Nephron progenitor cell (in vitro differentiated cells): ENCODE data around the gene MDGA2.
"Not testable (repeated sequence)": the region's sequence is repeated elsewhere in the genome, so short reads cannot be mapped to it uniquely, and the experiment has no call there.

Experiments
- DNase-seq: peaks from one replicate; pipeline ENCODE4 v3.0.0; 2021
- H3K27ac Mint-ChIP-seq: 2 replicates; pipeline ENCODE4 v1.8.0; 2021; ENCODE audit warnings: mild to moderate bottlenecking, moderate library complexity, mixed read lengths
- H3K27me3 Mint-ChIP-seq: 2 replicates; pipeline ENCODE4 v1.8.0; 2021; ENCODE audit warnings: mild to moderate bottlenecking, low read depth, mixed read lengths; ENCODE audit not compliant: poor library complexity
- H3K36me3 Mint-ChIP-seq: 2 replicates; pipeline ENCODE4 v1.8.0; 2021; ENCODE audit warnings: low read depth, mixed read lengths
- H3K4me1 Mint-ChIP-seq: 2 replicates; pipeline ENCODE4 v1.8.0; 2021; ENCODE audit warnings: mixed read lengths
- H3K4me3 Mint-ChIP-seq: 2 replicates; pipeline ENCODE4 v1.8.0; 2021; ENCODE audit warnings: mild to moderate bottlenecking, moderate library complexity, mixed read lengths
- H3K9me3 Mint-ChIP-seq: 2 replicates; pipeline ENCODE4 v1.8.0; 2021; ENCODE audit warnings: mild to moderate bottlenecking, moderate library complexity, mixed read lengths
- CTCF ChIP-seq: fragments of 200-600 bp; sonication (generic); IDR thresholded peaks from 2 replicates; pipeline ENCODE4 v1.5.0; 2021; ENCODE audit warnings: antibody characterized with exemption

MDGA2 gene

GRCh38 chr14:47658041-47658440, 17.4 kb downstream of the MDGA2 start:
- no peak overlapping the region for H3K4me3 Mint-ChIP-seq
- H3K27me3 Mint-ChIP-seq = no peaks in the 10 kb centered on the region
- no peak overlapping the region for H3K27ac Mint-ChIP-seq
- H3K4me1 Mint-ChIP-seq = no peaks in the 10 kb centered on the region
- DNase-seq = no peak
- H3K36me3 Mint-ChIP-seq = no peaks in the 10 kb centered on the region
- TF ChIP-seq CTCF = no peak
- no peaks in the 10 kb centered on the region for H3K9me3 Mint-ChIP-seq

- H3K4me1 Mint-ChIP-seq = no peaks in the 10 kb centered on the region
- TF ChIP-seq CTCF = no peak
- no peak for DNase-seq
- no peaks in the 10 kb centered on the region for H3K9me3 Mint-ChIP-seq
- no peak overlapping the region for H3K27ac Mint-ChIP-seq
- no peaks in the 10 kb centered on the region for H3K36me3 Mint-ChIP-seq
- no peak overlapping the region for H3K4me3 Mint-ChIP-seq
- no peaks in the 10 kb centered on the region for H3K27me3 Mint-ChIP-seq
These were observed 18.3 kb downstream of the MDGA2 start for GRCh38 chr14:47657143-47657542.

GRCh38 chr14:47651337-47651736, 24.1 kb downstream of the MDGA2 start:
- Mint-ChIP-seq H3K4me3 (no peak overlapping the region), H3K27me3 (no peaks in the 10 kb centered on the region), H3K27ac (no peak overlapping the region), H3K36me3 (no peaks in the 10 kb centered on the region), H3K9me3 (no peaks in the 10 kb centered on the region), H3K4me1 (no peaks in the 10 kb centered on the region)
- no peak for DNase-seq
- TF ChIP-seq CTCF = no peak

- Mint-ChIP-seq H3K27ac (no peak overlapping the region), H3K4me3 (no peak overlapping the region), H3K27me3 (no peaks in the 10 kb centered on the region), H3K4me1 (no peaks in the 10 kb centered on the region), H3K36me3 (no peaks in the 10 kb centered on the region), H3K9me3 (no peaks in the 10 kb centered on the region)
- no peak for DNase-seq
- no peak for TF ChIP-seq CTCF
These were observed 37.7 kb downstream of the MDGA2 start for GRCh38 chr14:47637753-47638152.

GRCh38 chr14:47626151-47627035, 49.0 kb downstream of the MDGA2 start:
- DNase-seq = no peak
- peaks cover 9% of the 10 kb centered on the region for H3K27me3 Mint-ChIP-seq
- peaks cover 5% of the 10 kb centered on the region for H3K36me3 Mint-ChIP-seq
- no peak for TF ChIP-seq CTCF
- H3K4me1 Mint-ChIP-seq = no peaks in the 10 kb centered on the region
- no peak overlapping the region for H3K27ac Mint-ChIP-seq
- no peak overlapping the region for H3K4me3 Mint-ChIP-seq
- H3K9me3 Mint-ChIP-seq = peaks cover 10% of the 10 kb centered on the region

- not testable (repeated sequence) for H3K4me1 Mint-ChIP-seq, H3K36me3 Mint-ChIP-seq, H3K27ac Mint-ChIP-seq, DNase-seq, H3K4me3 Mint-ChIP-seq
- H3K9me3 Mint-ChIP-seq = peaks cover 10% of the 10 kb centered on the region
- peaks cover 10% of the 10 kb centered on the region for H3K27me3 Mint-ChIP-seq
These were observed 51.3 kb downstream of the MDGA2 start for GRCh38 chr14:47624126-47624525.
